Measurements from ENCODE around the gene FOXD2. TPM values are rescaled to one million over a fixed set of nuclear protein-coding genes. Genes with fewer than 3 reads are reported as not detected.

The FOXD2 gene
- total and polyA plus RNA-seq, 2 of the 4 experiments (the other 2 are of a cell fraction), result under 0.01 to 0.03 TPM

- Histone ChIP-seq H2BK120ac (ENCODE audit: low read depth, low read length) (no peak overlapping the region), H3K27me3 (ENCODE audit: control insufficient read depth, insufficient read depth, low read length) (peaks cover 11% of the 10 kb centered on the region), H3K18ac (ENCODE audit: low read depth, low read length) (no peak overlapping the region), H3K9me1 (ENCODE audit: insufficient read depth, low read length) (peaks cover 7% of the 10 kb centered on the region), H2BK15ac (ENCODE audit: low read depth, low read length) (no peak overlapping the region), H3K36me3 (ENCODE audit: control insufficient read depth, insufficient read depth, low read length) (no peaks in the 10 kb centered on the region), H3K4me1 (ENCODE audit: control insufficient read depth, insufficient read depth, low read length) (peaks cover 12% of the 10 kb centered on the region), H3K4me2 (ENCODE audit: low read depth, low read length) (peak overlapping the region; percentile 49; the same call in 1 of the 2 replicates), H3K14ac (replicated peaks; ENCODE audit: low read depth, low read length) (no peak overlapping the region), H3K4ac (ENCODE audit: low read depth, low read length) (no peak overlapping the region), H3K23ac (ENCODE audit: low read depth, low read length) (no peak overlapping the region), H2AK9ac (replicated peaks; ENCODE audit: low read depth, low read length, poor library complexity) (no peak overlapping the region), H2BK20ac (ENCODE audit: low read depth, low read length) (no peak overlapping the region), H2AFZ (replicated peaks; ENCODE audit: low read length, poor library complexity) (peak overlapping the region; percentile 74), H4K20me1 (ENCODE audit: insufficient read depth, low read length) (peaks cover 4% of the 10 kb centered on the region; the same call in 1 of the 2 replicates), H4K8ac (ENCODE audit: low read depth in 2 of 2, low read length in 2 of 2) (no peak overlapping the region), H3K79me1 (ENCODE audit: low read depth in 1 of 2, low read length in 2 of 2) (peaks cover 7 to 26% of the 10 kb centered on the region in 2 experiments; a peak in 3 of 4 replicates), H3K56ac (ENCODE audit: extremely low read depth, insufficient read depth, low read length) (no peak overlapping the region), H2AK5ac (ENCODE audit: low read depth, low read length) (no peak overlapping the region), H2BK5ac (ENCODE audit: low read depth, low read length, poor library complexity, severe bottlenecking) (no peak overlapping the region), H3K9me3 (ENCODE audit: control insufficient read depth, insufficient read depth, low read length) (no peaks in the 10 kb centered on the region), H4K91ac (ENCODE audit: insufficient read depth, low read depth, low read length) (no peak overlapping the region), H3K9ac (ENCODE audit: low read depth, low read length) (no peak overlapping the region), H3K27ac (ENCODE audit: insufficient read depth, low read length) (no peak overlapping the region), H4K5ac (ENCODE audit: low read depth, low read length) (no peak overlapping the region), H3K4me3 (ENCODE audit: insufficient read depth, low read depth, low read length) (no peak overlapping the region)
- peak; percentile 64 for DNase-seq
- CTCF ChIA-PET, result interaction anchor here (1.2 to 2.6 kb wide), 4 partner anchors 10 to 292 kb away, joined by 3 to 7 read pairs (median 3); no protein-coding TSS in a partner anchor
- intact Hi-C loops (cut with micrococcal nuclease), result loop anchor here (10.0 kb wide), 1 partner anchor 99 kb away; the partner anchor contains the start of gene CMPK1
- 44% methylated on average over 23 of the region's 51 CpGs; no CpG with 5 or more reads in 1 of the 2 experiments for WGBS, 2 experiments (ENCODE audit: extremely low coverage in 2 of 2, insufficient read length in 1 of 2)
- TF ChIP-seq NFE2L2 (IDR thresholded peaks at IDR 0.05; ENCODE audit: low read depth, low read length) (no peak), MAZ (IDR thresholded peaks at IDR 0.05; ENCODE audit: borderline replicate concordance, low read depth, low read length) (no peak), SMC3 (IDR thresholded peaks at IDR 0.05; ENCODE audit: low read depth, low read length) (no peak), FOS (IDR thresholded peaks at IDR 0.05; ENCODE audit: low read depth, low read length) (no peak), MXI1 (IDR thresholded peaks at IDR 0.05; ENCODE audit: borderline replicate concordance, low read depth, low read length) (no peak), CTCF (conservative IDR thresholded peaks at IDR 0.05; ENCODE audit: low read depth, low read length) (no peak; the same call in 1 of the 2 replicates), BHLHE40 (IDR thresholded peaks at IDR 0.05; ENCODE audit: low read depth, low read length) (no peak), RAD21 (IDR thresholded peaks at IDR 0.05; ENCODE audit: low read length) (no peak), POLR2A (IDR thresholded peaks at IDR 0.05; ENCODE audit: low read depth, low read length) (no peak), RFX5 (IDR thresholded peaks at IDR 0.05; ENCODE audit: low read depth, low read length) (no peak), ELK1 (IDR thresholded peaks at IDR 0.05; ENCODE audit: borderline replicate concordance, low read depth, low read length) (no peak), CHD1 (IDR thresholded peaks at IDR 0.05; ENCODE audit: low read depth, low read length) (no peak), USF2 (IDR thresholded peaks at IDR 0.05; ENCODE audit: low read depth, low read length) (no peak), CEBPB (IDR thresholded peaks at IDR 0.05; ENCODE audit: low read depth, low read length) (no peak)
- no TSS peak for BruUV-seq (replicated peaks)
- POLR2A ChIA-PET (ENCODE audit: unreplicated experiment), result no interaction called here
- dilution Hi-C loops (cut with HindIII; ENCODE audit: low sequenced_read_pairs, unreplicated experiment), result no loop called here
- ATAC-seq (ENCODE audit: low read depth), result no peak
- in situ Hi-C loops (cut with MboI; ENCODE audit: low sequenced_read_pairs), result no loop called here
These were observed 3.6 kb upstream of the FOXD2 start for GRCh38 chr1:47434051-47434842.

Measured in IMR-90 (cell line).